D721Med (cell line): ENCODE data around the gene GALNT11.

Experiments used
- DNase-seq: peaks from one replicate; pipeline ENCODE4 v3.0.0; 2011; ENCODE audit warnings: low spot score; ENCODE audit not compliant: insufficient read length
- FAIRE-seq: peaks from 2 replicates; lab custom pipeline; 2011; peaks lifted over from hg19 to GRCh38; lab: Jason Lieb, UNC
- TF ChIP-seq, protein P1 (sequence below): IDR thresholded peaks from 2 replicates; pipeline ENCODE4 v1.5.1; 2012; ENCODE audit warnings: mild to moderate bottlenecking, control low read depth; ENCODE audit not compliant: insufficient read depth; ENCODE audit errors: missing control alignments

The GALNT11 gene

DNA sequence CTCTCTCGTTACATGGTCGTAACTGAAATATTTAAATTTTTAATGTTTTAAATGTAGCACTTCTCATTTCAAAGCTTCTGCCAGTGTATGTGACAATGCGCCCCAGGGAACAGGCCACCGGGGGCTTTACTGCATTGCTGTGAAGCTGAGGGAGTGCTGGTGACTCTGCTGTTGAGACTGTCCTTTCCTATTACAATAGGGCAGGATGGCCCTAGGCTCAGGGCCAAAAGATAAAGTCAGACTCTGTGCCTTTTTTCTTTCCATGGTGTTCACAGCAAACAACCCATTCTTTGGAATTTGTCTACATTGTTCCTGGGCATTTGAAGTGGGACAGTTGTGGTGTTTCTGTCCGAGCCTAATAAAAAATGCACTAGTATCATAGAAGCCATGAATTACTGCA is 107.3 kb downstream of the GALNT11 start:
- TF ChIP-seq, protein P1, sequence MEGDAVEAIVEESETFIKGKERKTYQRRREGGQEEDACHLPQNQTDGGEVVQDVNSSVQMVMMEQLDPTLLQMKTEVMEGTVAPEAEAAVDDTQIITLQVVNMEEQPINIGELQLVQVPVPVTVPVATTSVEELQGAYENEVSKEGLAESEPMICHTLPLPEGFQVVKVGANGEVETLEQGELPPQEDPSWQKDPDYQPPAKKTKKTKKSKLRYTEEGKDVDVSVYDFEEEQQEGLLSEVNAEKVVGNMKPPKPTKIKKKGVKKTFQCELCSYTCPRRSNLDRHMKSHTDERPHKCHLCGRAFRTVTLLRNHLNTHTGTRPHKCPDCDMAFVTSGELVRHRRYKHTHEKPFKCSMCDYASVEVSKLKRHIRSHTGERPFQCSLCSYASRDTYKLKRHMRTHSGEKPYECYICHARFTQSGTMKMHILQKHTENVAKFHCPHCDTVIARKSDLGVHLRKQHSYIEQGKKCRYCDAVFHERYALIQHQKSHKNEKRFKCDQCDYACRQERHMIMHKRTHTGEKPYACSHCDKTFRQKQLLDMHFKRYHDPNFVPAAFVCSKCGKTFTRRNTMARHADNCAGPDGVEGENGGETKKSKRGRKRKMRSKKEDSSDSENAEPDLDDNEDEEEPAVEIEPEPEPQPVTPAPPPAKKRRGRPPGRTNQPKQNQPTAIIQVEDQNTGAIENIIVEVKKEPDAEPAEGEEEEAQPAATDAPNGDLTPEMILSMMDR: no peak
- FAIRE-seq (no peak), DNase-seq (no peak)

DNA sequence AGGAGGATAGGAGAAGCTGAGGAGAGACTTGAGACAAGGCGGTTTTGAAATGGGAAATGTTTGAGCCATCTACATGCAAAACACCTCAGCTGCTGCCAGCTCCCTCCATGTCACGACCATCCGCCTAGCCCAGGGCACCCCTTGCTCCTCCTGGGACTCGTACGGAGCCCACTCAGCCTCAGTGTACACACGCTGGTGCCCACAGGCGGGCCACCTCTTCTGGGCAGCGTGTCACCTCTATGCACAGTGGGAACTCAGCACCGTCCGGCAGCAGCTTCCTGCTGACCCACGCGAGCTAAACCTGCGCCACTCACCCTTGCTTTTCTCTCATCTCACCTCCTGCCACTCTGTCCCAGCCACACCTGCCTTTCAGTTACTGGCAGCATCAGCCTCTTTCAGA is 108.3 kb downstream of the GALNT11 start:
- DNase-seq: no peak
- FAIRE-seq: no peak
- TF ChIP-seq, protein P1: no peak

- TF ChIP-seq, protein P1: no peak
- FAIRE-seq: no peak
- DNase-seq: no peak
Measured at GRCh38 chr7:152136686-152137085, 111.2 kb downstream of the GALNT11 start.

DNA sequence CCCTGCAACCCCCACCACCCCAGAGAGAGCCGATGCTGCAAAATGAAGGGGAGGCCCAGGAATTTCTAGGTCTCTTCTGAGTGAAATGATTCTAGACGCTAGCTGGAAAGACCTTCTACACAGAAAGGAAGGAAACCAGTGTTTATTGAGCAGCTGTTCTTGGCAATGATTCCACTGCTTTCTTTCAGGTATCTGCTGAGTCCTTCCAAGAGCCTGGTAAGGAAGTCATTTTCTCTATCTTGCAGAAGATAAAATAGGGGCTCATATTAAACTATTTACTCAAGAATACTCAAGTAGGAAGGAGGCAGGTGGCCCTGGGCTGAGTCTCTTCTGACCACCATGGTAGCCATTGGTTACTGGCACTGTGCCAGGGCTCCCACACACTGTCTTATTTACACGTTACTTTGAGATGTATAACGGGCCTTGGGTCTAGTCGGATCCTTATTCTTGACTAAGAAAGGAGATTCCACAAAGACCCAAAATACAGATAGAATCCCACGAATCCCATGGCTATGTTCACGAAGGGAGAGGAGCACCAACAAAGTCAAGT is 112.1 kb downstream of the GALNT11 start:
- TF ChIP-seq, protein P1: no peak
- DNase-seq (no peak), FAIRE-seq (no peak)

GRCh38 chr7:152140067-152140466 is 114.6 kb downstream of the GALNT11 start:
- TF ChIP-seq, protein P1: no peak
- DNase-seq (no peak), FAIRE-seq (no peak)

DNA sequence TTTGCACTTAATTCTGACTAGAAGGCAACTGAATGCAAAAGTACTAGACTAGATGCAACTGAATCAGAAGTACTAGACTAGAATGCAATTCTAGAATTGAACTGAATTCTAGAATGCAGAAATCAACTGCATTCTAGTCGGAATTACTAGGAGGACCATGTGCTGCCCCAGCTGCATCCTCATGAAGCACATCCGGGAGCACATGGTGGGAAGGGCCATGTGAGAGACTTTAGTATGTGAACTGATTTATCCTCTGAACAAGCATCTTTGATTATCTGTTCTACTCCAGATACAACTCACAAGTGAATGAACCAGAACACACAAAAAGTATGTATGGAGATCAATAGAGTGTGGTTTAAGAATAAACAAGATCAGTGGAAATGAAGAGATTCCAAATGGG is 115.1 kb downstream of the GALNT11 start:
- no peak for FAIRE-seq
- DNase-seq: no peak
- TF ChIP-seq, protein P1: no peak

GRCh38 chr7:152142976-152143595 is 117.6 kb downstream of the GALNT11 start:
- no peak for FAIRE-seq
- no peak for DNase-seq
- TF ChIP-seq, protein P1: no peak
